Activated CD8-positive, alpha-beta memory T cell treated with anti-CD3 and anti-CD28 coated beads, Interleukin-2, amount 10 ng/mL, durations not matched to agents 7 days and 5 days (primary cell): Measurements from ENCODE around the gene OR56B1. TPM values are rescaled to one million over a fixed set of nuclear protein-coding genes. Genes with fewer than 3 reads are reported as not detected.
"Not testable (repeated sequence)": the region's sequence is repeated elsewhere in the genome, so short reads cannot be mapped to it uniquely, and the experiment has no call there.

ENCODE experiments used
- ATAC-seq: fragments of 150-1000 bp; cut with Tn5 transposase; one replicate; pipeline ENCODE4 v1.10.0; 2021; ENCODE audit warnings: moderate library complexity
- CTCF ChIA-PET: fragments of 350-600 bp; sonication (Branson Sonifier 250); formaldehyde crosslinking; loops from one replicate; lab custom pipeline; 2021; ENCODE audit warnings: antibody characterized with exemption; lab: Charles Lee
- DNase-seq: peaks from one replicate; pipeline ENCODE4 v3.0.0-alpha.2; 2020
- H3K27ac Mint-ChIP-seq: one replicate; pipeline ENCODE4 v1.8.0; 2021; ENCODE audit warnings: mild to moderate bottlenecking, mixed read lengths
- H3K27me3 Mint-ChIP-seq: one replicate; pipeline ENCODE4 v1.8.0; 2021; ENCODE audit warnings: mixed read lengths
- H3K36me3 Mint-ChIP-seq: one replicate; pipeline ENCODE4 v1.8.0; 2021; ENCODE audit warnings: mild to moderate bottlenecking, mixed read lengths
- H3K4me1 Mint-ChIP-seq: one replicate; pipeline ENCODE4 v1.8.0; 2021; ENCODE audit warnings: mixed read lengths
- H3K4me3 Mint-ChIP-seq: one replicate; pipeline ENCODE4 v1.8.0; 2021; ENCODE audit warnings: mild to moderate bottlenecking, moderate library complexity, mixed read lengths
- H3K9me3 Mint-ChIP-seq: one replicate; pipeline ENCODE4 v1.8.0; 2022; ENCODE audit warnings: low read depth, mixed read lengths
- total RNA-seq, 2 experiments: library from RNA; stranded (reverse); gene quantifications; one replicate each; pipeline ENCODE4 v1.2.3, GENCODE V29; 2021

OR56B1 gene
- total RNA-seq = under 1 TPM; 0.28 to 0.41 TPM

- Mint-ChIP-seq H3K27ac (no peak within 1 kb of the TSS), H3K4me3 (no peak within 1 kb of the TSS), H3K36me3 (no peaks in the 10 kb centered on the region), H3K27me3 (no peaks in the 10 kb centered on the region), H3K4me1 (no peaks in the 10 kb centered on the region), H3K9me3 (no peaks in the 10 kb centered on the region)
- DNase-seq (no peak), ATAC-seq (no peak)
- CTCF ChIA-PET = interaction anchor here (1.2 to 1.4 kb wide), 2 partner anchors 24 kb away, joined by 3 read pairs; a partner anchor contains a TSS
Observed at GRCh38 chr11:5736396-5736795, at the start of gene OR56B1. OR56B1 (plus strand) TSS chr11:5736448; CDS start chr11:5736517, 69 bp downstream.

- no peak for ATAC-seq
- Mint-ChIP-seq H3K36me3 (peaks cover 28% of the 10 kb centered on the region), H3K4me1 (peaks cover 34% of the 10 kb centered on the region), H3K4me3 (no peak overlapping the region), H3K27me3 (no peaks in the 10 kb centered on the region), H3K9me3 (no peaks in the 10 kb centered on the region), H3K27ac (peak overlapping the region; percentile 63)
- CTCF ChIA-PET = no interaction called here
- DNase-seq = no peak
Observed at GRCh38 chr11:5688482-5688881, 47.8 kb upstream of the OR56B1 start.

GRCh38 chr11:5689551-5689983 is 46.7 kb upstream of the OR56B1 start, which contains the start of gene TRIM22:
TRIM22 (plus strand) TSS chr11:5689790; CDS start chr11:5696233, 6,443 bp downstream.
- peaks cover 34% of the 10 kb centered on the region for H3K36me3 Mint-ChIP-seq
- ATAC-seq (peak; percentile 72), DNase-seq (peak; percentile 86)
- H3K9me3 Mint-ChIP-seq = no peaks in the 10 kb centered on the region
- CTCF ChIA-PET = interaction anchor here (0.8 to 1.2 kb wide), 5 partner anchors 10 to 120 kb away, joined by 3 to 7 read pairs (median 3); no protein-coding TSS in a partner anchor
- H3K27ac Mint-ChIP-seq = peak within 1 kb of the TSS; percentile 95
- peak within 1 kb of the TSS; percentile 88 for H3K4me3 Mint-ChIP-seq
- no peaks in the 10 kb centered on the region for H3K27me3 Mint-ChIP-seq
- H3K4me1 Mint-ChIP-seq = peaks cover 39% of the 10 kb centered on the region

- Mint-ChIP-seq H3K4me1 (peaks cover 42% of the 10 kb centered on the region), H3K27me3 (no peaks in the 10 kb centered on the region), H3K27ac (peak overlapping the region; percentile 95), H3K9me3 (no peaks in the 10 kb centered on the region), H3K36me3 (peaks cover 39% of the 10 kb centered on the region), H3K4me3 (peak overlapping the region; percentile 88)
- CTCF ChIA-PET = interaction anchor here (0.9 to 1.5 kb wide), 7 partner anchors 9 to 90 kb away, joined by 3 to 7 read pairs (median 4); partner anchors contain the start of gene TRIM34
- DNase-seq (no peak), ATAC-seq (peak; percentile 5)
Observed at GRCh38 chr11:5690216-5690615, 46.0 kb upstream of the OR56B1 start.

- CTCF ChIA-PET = interaction anchor here (1.2 to 1.5 kb wide), 3 partner anchors 12 to 91 kb away, joined by 3 to 4 read pairs (median 4); partner anchors contain the start of gene TRIM34
- peak overlapping the region; percentile 95 for H3K27ac Mint-ChIP-seq
- no peaks in the 10 kb centered on the region for H3K9me3 Mint-ChIP-seq
- DNase-seq (no peak), ATAC-seq (peak; percentile 10)
- peaks cover 42% of the 10 kb centered on the region for H3K36me3 Mint-ChIP-seq
- peak overlapping the region; percentile 88 for H3K4me3 Mint-ChIP-seq
- no peaks in the 10 kb centered on the region for H3K27me3 Mint-ChIP-seq
- peaks cover 43% of the 10 kb centered on the region for H3K4me1 Mint-ChIP-seq
Observed at GRCh38 chr11:5690736-5691135, 45.5 kb upstream of the OR56B1 start.

- Mint-ChIP-seq H3K4me3 (peak overlapping the region; percentile 88), H3K36me3 (peaks cover 49% of the 10 kb centered on the region), H3K4me1 (peaks cover 45% of the 10 kb centered on the region), H3K27ac (peak overlapping the region; percentile 95)
- not testable (repeated sequence) for DNase-seq, H3K27me3 Mint-ChIP-seq, H3K9me3 Mint-ChIP-seq, ATAC-seq
- CTCF ChIA-PET = interaction anchor here (1.2 to 1.5 kb wide), 3 partner anchors 12 to 92 kb away, joined by 3 to 4 read pairs (median 4); partner anchors contain the start of gene TRIM34
Observed at GRCh38 chr11:5691238-5691963, 44.8 kb upstream of the OR56B1 start.

GRCh38 chr11:5691964-5692361 is 44.3 kb upstream of the OR56B1 start:
- ATAC-seq (no peak), DNase-seq (no peak)
- Mint-ChIP-seq H3K27ac (peak overlapping the region; percentile 95), H3K4me3 (peak overlapping the region; percentile 88), H3K27me3 (no peaks in the 10 kb centered on the region), H3K9me3 (no peaks in the 10 kb centered on the region), H3K4me1 (peaks cover 47% of the 10 kb centered on the region), H3K36me3 (peaks cover 53% of the 10 kb centered on the region)
- CTCF ChIA-PET = no interaction called here

- Mint-ChIP-seq H3K4me1 (peaks cover 42% of the 10 kb centered on the region), H3K27me3 (no peaks in the 10 kb centered on the region), H3K9me3 (no peaks in the 10 kb centered on the region), H3K4me3 (peak overlapping the region; percentile 23), H3K27ac (no peak overlapping the region), H3K36me3 (peaks cover 73% of the 10 kb centered on the region)
- CTCF ChIA-PET = interaction anchor here (2.0 kb wide), 1 partner anchor 10 kb away, joined by 5 read pairs; the partner anchor contains the start of gene TRIM5
- ATAC-seq = no peak
- no peak for DNase-seq
Observed at GRCh38 chr11:5694642-5695041, 41.6 kb upstream of the OR56B1 start.

GRCh38 chr11:5695580-5695979 is 40.7 kb upstream of the OR56B1 start:
- H3K36me3 Mint-ChIP-seq = peaks cover 74% of the 10 kb centered on the region
- no peak overlapping the region for H3K27ac Mint-ChIP-seq

GRCh38 chr11:5696210-5696609 is 40.0 kb upstream of the OR56B1 start:
- H3K27me3 Mint-ChIP-seq = no peaks in the 10 kb centered on the region
- DNase-seq (no peak), ATAC-seq (no peak)
- peaks cover 75% of the 10 kb centered on the region for H3K36me3 Mint-ChIP-seq
- no peak overlapping the region for H3K4me3 Mint-ChIP-seq
- no peak overlapping the region for H3K27ac Mint-ChIP-seq
- CTCF ChIA-PET = interaction anchor here (2.0 kb wide), 1 partner anchor 11 kb away, joined by 5 read pairs; the partner anchor contains the start of gene TRIM5
- H3K9me3 Mint-ChIP-seq = no peaks in the 10 kb centered on the region
- H3K4me1 Mint-ChIP-seq = peaks cover 49% of the 10 kb centered on the region

More at GRCh38 chr11:5695580-5695979, 40.7 kb upstream of the OR56B1 start:
- no peak for ATAC-seq
- Mint-ChIP-seq H3K9me3 (no peaks in the 10 kb centered on the region), H3K4me3 (no peak overlapping the region), H3K27me3 (no peaks in the 10 kb centered on the region), H3K4me1 (peaks cover 46% of the 10 kb centered on the region)
- CTCF ChIA-PET = interaction anchor here (2.0 kb wide), 1 partner anchor 11 kb away, joined by 5 read pairs; the partner anchor contains the start of gene TRIM5
- no peak for DNase-seq

GRCh38 chr11:5698281-5698680 is 38.0 kb upstream of the OR56B1 start:
- CTCF ChIA-PET = interaction anchor here (2.0 kb wide), 1 partner anchor 8 kb away, joined by 7 read pairs; the partner anchor contains the start of gene TRIM22
- H3K36me3 Mint-ChIP-seq = peaks cover 78% of the 10 kb centered on the region

GRCh38 chr11:5700421-5701054 is 35.7 kb upstream of the OR56B1 start:
- Mint-ChIP-seq H3K27ac (no peak overlapping the region), H3K4me1 (peaks cover 44% of the 10 kb centered on the region), H3K36me3 (peaks cover 79% of the 10 kb centered on the region), H3K4me3 (no peak overlapping the region), H3K9me3 (no peaks in the 10 kb centered on the region), H3K27me3 (no peaks in the 10 kb centered on the region)
- DNase-seq (no peak), ATAC-seq (no peak)
- CTCF ChIA-PET = interaction anchor here (2.0 to 2.3 kb wide), 2 partner anchors 11 to 16 kb away, joined by 7 to 8 read pairs; partner anchors contain the start of genes TRIM22 and TRIM5

More at GRCh38 chr11:5698281-5698680, 38.0 kb upstream of the OR56B1 start:
- Mint-ChIP-seq H3K9me3 (no peaks in the 10 kb centered on the region), H3K27ac (peak overlapping the region; percentile 15), H3K4me3 (no peak overlapping the region), H3K27me3 (no peaks in the 10 kb centered on the region), H3K4me1 (peaks cover 48% of the 10 kb centered on the region)
- DNase-seq (no peak), ATAC-seq (no peak)
